Measurements from ENCODE around the gene EML5.

DNA sequence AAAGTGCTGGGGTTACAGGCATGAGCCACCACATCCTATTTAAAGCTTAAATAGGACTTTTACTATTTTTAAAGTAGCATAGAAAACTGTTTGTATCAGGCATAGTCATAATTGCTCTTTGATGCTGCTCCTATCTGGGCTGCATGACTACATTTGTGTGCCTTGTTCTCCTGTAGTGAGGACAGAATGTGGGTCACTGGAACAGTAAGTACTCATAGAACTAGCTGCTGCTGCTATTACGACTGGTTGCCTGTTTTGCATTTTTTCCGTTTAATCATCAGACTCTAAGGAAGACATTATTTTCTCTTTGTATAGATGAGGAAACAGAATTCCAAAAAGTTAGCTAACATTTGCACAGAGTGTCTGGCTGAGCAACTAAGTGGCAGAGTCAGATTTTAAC, 187.2 kb downstream of the EML5 start:
- TF ChIP-seq, protein P1, sequence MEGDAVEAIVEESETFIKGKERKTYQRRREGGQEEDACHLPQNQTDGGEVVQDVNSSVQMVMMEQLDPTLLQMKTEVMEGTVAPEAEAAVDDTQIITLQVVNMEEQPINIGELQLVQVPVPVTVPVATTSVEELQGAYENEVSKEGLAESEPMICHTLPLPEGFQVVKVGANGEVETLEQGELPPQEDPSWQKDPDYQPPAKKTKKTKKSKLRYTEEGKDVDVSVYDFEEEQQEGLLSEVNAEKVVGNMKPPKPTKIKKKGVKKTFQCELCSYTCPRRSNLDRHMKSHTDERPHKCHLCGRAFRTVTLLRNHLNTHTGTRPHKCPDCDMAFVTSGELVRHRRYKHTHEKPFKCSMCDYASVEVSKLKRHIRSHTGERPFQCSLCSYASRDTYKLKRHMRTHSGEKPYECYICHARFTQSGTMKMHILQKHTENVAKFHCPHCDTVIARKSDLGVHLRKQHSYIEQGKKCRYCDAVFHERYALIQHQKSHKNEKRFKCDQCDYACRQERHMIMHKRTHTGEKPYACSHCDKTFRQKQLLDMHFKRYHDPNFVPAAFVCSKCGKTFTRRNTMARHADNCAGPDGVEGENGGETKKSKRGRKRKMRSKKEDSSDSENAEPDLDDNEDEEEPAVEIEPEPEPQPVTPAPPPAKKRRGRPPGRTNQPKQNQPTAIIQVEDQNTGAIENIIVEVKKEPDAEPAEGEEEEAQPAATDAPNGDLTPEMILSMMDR (IDR thresholded peaks at IDR 0.05), result no peak
- TF ChIP-seq POLR2A (IDR thresholded peaks at IDR 0.05), result no peak

All from vagina (tissue), 2 donors.